HG03558 (cell line): ENCODE data around the gene SPATA7.

Source experiments
- ATAC-seq: cut with Tn5 transposase; IDR thresholded peaks from one replicate; pipeline ENCODE4 v1.9.1; 2021; ENCODE audit warnings: moderate number of reproducible peaks; ENCODE audit not compliant: unreplicated experiment; ENCODE audit errors: extremely low read depth

Gene SPATA7

DNA sequence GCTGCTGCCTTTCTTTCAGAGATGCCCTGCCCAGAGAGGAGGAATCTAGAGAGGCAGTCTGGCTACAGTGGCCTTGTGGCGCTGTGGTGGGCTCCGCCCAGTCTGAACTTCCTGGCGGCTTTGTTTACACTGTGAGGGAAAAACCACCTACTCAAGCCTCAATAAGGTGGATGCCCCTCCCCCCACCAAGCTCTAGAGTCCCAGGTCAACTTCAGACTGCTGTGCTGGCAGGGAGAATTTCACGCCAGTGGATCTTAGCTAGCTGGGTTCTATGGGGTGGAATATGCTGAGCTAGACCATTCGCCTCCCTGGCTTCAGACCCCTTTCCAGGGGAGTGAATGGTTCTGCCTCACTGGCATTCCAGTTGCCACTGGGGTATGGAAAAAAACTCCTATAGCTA is 25.6 kb downstream of the SPATA7 start:
- no peak for ATAC-seq

DNA sequence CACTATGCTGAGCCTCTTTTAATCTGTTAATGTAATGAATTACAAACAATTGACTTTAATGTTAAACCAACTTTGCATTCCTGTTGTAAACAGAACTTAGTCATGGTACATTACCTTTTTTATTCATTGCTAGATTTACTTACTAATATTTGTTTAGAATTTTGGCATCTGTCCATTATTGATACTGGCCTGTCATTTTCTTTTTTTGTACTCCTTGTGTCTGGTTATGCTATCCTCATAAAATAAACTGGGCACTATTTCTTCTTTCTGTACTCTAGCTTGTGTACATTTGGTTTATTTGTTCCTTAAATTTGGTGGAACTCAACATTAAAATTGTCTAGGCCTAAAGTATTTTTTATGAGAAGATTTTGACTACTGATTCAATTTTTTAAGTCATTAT is 32.1 kb downstream of the SPATA7 start:
- no peak for ATAC-seq

DNA sequence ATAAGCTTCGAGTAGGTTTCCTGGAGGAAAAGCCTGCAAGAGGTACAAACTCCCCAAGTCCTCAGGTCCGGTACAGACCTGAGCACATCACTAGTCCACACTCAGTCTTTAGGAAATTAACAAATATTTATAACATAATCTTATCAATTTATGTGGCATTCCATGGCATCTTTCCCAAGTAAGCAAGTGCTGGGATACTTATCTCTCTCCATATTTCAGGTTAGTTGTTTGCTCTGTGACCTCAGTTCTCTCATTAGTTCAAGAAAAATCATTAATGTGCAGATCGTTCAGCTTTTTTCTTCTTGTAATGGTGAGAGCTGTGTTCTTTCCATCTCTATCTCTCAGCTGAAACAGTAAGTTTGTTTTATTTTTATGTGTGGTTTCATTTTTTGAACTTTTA is 34.7 kb downstream of the SPATA7 start:
- no peak for ATAC-seq

DNA sequence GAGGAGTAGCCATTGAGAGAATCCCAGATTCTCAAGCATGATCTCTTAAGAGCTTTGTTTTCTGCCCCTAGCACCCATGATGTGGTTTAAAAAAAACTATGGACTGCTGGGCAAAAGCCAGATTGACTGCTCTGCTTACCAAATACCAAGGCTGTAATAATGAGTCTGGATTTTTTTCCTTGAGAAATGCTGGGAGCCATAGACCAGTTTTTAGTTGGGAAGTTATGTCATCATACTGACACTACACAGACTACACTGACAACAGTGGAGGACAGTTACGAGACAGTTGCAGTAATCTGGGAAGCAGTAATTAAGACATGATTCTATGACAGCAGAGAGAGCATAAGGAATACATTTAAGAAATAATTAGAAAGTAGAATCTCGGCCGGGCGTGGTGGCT is 35.8 kb downstream of the SPATA7 start:
- ATAC-seq = no peak

DNA sequence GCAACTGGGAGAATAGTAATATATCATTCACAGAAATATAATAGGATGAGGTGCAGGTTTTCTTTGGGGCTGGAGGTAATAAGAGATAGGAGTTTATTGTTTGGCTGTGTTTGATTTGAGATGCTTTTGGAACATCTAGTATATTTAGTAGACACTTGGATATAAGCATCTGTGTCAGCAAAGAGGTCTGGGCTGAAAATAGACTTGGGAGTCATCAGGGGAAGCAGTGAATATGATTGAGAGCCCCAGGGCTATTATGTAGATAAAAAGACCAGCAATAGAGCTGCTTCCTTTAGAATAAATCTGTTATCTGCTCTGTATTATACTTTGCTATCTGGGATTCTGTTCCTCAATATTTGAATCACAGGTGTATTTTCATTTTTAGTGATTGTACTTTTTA is 36.6 kb downstream of the SPATA7 start:
- no peak for ATAC-seq

DNA sequence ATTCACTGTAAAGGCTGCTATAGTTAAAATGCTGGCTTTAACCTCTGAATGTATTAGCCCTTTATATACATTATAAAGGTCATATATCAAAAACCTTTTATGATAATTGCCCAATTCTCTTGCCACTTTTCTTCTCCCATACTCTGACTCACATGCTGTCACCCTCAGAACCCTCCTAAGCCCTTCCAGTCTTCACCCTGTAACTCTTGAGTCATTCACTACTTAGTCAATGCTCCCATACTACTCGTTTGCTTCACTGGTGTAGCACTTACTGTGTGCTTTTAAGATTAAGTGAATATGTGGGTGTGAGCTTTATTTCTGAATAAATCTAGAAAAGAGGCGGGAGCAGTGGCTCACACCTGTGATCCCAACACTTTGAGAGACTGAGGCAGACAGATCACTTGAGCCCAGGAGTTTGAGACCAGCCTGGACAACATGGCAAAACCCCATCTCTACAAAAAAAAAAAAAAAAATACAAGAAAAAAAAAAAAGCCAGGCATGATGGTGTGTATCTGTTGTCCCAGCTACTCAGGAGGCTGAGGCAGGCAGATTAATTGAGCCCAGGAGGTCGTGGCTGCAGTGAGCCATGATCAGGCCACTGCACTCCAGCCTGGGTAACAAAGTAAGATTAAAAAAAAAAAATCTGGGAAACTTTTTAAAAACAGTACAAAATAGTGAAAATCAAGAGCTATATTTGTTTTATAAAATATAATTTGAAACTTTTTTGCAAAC is 37.6 kb downstream of the SPATA7 start:
- no peak for ATAC-seq

DNA sequence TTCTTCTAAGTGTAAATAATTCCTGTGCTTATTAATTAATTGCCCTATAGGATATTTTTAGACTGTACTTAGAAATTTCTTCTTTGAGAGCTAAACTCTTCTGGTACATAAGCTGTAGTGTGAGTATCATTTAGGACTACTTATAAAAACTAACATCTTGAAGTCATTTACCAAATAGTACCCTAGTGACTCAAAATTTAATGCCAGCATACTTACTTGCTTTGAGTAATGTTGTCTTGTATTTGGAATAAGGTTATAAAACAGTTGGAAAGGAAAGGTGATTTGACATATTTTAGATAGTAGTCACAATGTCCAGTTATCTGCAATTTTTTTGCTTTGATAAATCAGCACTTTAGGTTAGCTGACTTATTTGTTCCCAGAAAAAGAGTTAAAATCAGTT is 39.1 kb downstream of the SPATA7 start:
- no peak for ATAC-seq

DNA sequence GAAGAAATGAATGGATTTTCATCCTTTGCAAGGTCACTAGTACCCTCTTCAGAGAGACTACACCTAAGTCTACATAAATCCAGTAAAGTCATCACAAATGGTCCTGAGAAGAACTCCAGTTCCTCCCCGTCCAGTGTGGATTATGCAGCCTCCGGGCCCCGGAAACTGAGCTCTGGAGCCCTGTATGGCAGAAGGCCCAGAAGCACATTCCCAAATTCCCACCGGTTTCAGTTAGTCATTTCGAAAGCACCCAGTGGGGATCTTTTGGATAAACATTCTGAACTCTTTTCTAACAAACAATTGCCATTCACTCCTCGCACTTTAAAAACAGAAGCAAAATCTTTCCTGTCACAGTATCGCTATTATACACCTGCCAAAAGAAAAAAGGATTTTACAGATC is 40.8 kb downstream of the SPATA7 start:
- ATAC-seq = no peak

DNA sequence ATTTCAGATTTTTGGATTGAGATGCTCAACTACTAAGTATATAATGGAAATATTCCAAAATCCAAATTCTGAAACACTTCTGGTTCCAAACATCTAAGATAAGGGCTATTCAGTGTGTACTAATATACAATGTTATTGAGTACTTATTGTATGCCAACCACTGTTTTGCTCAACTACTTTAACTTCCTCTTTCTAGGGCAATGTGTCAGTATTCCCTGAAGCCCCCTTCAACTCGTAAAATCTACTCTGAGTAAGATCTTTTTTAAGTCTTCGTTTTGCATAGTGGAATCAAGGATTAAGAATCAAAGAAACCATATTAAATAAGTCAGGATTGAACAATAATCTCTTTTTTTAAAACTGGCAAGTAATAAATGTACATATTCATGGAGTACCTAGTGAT is 45.5 kb downstream of the SPATA7 start:
- no peak for ATAC-seq

DNA sequence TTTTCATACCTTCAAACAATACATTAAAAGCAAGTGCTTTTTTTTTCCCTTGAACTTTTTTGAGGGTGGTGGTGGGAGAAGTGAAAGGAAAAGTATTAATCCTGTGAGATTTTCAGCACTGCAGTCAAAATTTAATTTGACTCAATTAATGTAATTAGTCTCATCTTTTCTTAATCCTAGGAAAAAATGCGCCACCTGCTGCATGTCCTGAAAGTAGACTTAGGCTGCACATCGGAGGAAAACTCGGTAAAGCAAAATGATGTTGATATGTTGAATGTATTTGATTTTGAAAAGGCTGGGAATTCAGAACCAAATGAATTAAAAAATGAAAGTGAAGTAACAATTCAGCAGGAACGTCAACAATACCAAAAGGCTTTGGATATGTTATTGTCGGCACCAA is 52.2 kb downstream of the SPATA7 start:
- ATAC-seq = no peak

DNA sequence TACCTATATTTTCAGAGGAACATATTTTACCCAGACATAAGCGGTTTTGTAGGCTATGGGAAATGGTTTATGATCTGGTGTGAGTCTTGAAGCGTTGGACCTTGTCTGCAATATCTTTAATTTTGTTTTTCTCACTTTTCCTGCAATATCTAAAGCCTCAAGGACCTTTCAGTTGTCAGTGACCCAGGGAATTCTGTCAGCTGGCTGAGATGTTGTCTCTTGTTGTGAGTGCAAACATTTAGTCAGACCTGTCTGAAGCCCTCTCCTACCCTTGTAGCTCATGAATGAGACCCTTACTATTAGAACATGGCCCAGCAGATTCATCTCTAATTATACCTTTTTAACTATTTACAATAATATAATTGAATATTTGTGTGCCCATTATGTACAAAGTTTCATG is 53.6 kb downstream of the SPATA7 start:
- ATAC-seq = no peak

DNA sequence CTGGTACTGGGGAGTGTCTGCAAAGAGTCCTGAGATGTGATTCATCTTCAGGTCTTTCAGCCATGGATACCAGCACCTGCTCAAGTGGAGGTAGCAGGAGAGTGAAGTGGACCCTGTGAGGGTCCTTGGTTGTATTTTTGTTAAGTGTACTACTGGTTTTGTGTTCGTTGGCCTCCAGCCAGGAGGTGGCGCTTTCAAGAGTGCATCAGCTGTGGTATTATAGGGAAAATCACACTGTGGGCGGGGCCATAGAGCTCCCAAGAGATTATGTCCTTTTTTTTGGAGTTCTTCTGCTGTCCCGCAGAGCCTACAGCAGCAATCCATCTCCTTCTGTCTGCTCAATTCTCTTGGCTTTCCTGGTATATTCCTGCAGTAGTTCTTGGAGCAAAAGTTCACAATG is 66.8 kb downstream of the SPATA7 start:
- ATAC-seq = no peak

DNA sequence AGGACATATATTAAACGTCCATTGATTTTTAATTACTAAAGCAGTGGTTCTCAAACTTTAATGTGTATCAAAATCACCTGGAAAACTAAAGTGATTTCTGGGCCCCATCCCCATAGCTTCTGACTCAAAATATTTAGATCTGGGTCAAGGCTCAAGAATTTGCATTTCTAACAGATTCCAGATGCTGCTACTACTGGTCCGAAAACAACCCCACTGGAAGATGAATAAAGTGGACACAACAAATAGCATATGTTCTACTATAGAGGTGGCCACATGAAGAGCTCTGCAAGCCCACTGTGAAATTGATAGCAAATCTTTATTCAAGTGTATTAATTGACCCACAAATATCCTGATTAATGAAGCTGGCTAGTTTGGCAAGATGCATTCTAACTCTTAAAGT is 69.4 kb downstream of the SPATA7 start:
- no peak for ATAC-seq

DNA sequence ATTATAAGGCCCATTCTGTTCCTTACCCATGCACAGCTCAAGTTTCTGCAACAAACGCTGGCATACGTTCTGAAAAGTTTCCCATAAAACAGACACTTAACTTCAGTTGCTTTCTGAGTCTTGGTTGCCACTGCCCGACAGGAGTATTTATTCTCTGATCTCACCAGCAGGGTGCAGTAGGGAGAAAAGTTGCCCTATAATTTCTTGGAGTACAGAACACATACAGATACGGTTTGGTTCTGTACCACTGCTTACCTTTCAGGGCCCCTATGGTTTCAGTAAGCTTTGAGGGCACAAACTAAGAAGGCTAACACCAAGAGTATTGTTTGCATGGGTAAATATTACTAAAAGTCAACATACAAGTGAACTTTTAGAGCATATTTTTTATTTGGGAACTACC is 77.9 kb downstream of the SPATA7 start:
- ATAC-seq = no peak

DNA sequence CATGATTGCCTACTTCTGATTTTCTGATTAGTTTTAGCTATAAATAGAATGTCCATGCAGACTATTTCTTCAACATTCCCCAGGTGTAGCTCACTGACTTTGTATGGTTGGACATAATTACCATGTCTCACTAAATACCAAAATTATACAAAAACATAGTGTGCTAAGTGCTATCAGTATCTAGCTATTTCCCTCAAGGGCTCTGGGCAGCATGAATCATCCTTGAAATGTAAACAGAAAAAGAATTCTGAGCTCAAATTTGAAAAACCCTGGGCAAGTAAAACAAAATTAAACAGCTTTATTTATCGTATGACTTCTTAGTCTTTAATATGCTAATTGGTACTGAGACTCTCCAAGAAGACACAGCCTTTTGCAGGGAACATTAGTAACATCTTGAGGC is 82.9 kb downstream of the SPATA7 start:
- no peak for ATAC-seq

DNA sequence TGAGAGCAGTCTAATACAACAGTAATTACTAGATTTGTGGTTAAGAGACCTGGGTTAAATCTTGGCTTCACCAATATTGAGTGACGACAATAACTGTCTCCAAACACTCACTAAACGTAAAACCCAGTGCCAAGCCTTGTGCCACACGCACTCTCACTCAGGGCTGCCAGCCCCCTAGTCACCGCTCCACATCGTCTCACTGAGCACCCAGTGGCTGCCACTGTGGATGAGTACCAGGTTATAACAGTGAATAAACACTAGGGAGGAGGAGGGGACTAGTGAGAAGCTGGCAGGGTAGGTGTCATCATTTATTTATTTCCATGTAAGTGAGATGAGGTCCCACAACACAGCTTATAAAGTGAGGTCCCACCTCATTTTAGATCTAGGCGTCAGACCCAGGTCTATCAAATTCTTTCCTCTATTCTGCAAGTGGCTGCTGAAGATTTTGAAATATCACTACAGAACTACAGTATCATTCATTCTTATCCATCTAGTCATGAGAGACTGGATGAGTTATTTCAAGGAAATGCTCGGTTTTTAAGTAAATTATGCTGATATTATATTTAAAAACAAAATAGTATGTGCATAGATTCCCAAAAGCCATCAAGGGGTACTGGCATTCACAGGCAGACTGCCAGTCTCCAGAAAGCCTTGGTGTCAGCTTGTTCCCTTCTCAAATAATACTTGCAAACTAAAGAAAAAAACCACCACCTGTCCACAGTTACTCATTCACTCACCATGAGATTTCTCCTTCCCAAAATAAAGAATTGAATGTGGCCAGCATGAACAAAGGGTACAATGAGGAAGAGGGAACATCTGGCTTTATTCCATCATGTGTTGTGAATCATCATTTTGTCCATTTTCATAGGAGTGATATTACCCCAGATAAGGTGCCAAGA is 85.3 kb downstream of the SPATA7 start:
- ATAC-seq = no peak

DNA sequence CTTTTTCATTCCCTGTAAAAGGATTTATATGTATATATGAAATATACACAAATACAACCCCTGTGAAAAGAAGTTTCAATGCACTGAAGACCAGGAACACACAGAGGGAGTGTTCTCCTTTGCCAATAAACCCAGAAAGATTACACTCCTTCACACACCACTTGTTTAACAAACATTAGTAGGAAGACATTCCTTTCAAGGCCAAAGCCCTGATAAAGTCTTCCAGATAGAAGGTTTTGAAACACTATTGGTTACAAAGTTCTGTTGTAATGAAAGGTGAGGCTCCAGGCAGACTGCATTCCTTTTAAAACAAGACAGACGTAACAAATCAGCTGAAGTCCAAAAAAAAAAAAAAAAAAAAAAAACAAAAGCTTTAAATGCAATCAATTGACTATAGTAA is 88.3 kb downstream of the SPATA7 start:
- ATAC-seq = no peak

DNA sequence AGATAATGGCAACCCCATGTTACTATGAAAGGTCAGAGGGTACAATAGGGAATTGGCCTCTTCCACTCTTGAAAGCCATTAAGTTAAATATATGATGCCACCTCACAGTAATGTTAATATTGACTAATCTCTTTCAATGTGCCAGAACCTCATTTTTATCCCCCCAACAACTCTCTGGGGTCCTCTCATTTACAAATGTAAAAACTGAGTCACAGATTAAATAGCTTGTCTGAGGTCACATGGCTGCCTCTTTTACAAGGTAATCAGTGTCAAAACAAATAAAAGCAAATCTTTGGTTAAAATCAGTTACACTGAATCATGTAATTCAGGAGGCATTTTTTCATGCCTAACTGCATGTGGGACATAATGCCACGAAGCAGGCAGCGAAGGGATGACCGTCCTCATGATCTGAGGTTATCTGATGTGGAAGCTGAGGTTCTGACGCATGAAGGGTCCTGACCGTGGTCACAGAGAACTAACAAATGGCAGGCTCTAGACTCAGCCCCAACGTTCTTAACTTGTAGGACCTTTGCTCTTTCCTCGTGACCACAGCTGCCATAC is 90.8 kb downstream of the SPATA7 start:
- no peak for ATAC-seq

DNA sequence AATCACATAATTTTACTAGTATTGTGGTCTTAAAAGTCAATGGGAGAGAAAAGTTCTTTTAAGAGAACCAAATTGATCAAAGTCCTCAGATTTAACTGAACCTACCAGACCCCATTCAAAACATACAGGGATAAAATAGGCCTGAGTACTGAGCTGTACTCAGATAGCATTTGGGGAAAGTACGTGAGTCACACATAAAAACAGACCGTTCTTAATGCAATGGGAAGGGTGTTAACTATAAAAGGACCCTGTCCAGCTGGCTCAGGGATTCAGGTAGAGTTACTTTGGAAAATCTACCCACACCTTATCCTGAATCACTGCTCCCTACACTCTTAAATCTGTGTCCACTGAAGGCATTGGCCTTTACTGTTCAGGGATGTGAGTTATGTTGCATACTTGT is 91.4 kb downstream of the SPATA7 start:
- ATAC-seq = no peak

DNA sequence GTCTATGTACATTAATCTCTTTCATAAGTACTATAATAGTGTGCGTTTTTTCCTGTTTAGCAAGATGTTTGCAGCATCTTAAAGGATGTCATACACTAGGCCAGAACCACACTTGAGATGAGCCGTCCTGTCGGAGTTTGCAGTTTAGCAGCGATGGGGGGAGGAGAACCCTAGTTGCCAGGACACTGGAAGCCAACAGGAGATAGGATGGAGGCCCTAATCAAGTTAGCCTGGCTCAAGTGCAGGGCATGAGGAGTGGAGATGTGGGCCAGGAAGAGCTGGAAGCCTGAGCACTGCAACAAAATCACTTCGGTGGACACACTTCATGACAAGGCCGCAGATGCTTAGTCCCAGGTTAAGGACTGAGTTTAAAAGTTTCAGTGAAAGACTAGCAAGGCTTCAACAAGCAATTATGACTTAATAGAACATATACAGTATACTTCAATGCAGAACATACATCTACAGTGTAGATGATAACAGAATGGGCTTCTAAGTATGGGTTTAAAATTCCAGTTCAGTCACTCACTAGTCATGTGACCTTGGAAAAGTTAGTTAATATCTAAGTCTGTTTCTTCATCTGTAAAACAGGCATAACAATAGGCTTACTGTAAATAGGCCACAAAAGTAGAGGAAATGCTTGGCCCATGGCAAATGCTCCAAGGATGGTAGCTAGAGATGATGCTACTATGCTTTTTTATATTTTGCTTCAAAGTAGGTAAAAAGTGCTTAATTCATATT is 92.2 kb downstream of the SPATA7 start:
- no peak for ATAC-seq

DNA sequence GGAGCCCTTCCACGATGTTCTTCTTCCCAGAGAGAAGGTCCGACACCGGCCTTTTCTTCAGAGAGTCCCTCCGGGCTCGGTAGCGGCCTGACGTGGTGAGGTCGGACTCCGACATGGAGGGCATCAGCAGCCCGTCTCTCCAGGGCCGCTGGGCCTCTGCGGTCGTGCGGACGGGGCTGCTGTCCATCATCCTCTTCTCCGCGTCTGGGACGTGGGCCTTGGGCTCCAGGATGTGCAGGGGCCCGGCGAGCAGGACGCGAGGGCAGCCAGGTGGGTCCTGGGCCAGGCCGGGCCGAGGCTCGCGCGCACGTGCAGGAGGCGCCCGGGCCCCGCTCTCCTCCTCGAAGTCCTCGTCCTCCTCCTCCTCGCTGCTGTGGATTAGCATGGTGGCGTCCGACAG is 93.5 kb downstream of the SPATA7 start:
- ATAC-seq = no peak
